Transverse colon (tissue), 4 donors: ENCODE measurements around the gene SIRPB2.

Experiments
- POLR2A ChIP-seq: fragments of 450-650 bp; IDR thresholded peaks from one replicate; pipeline ENCODE4 v1.6.1; 2016; ENCODE audit warnings: antibody characterized with exemption, mild to moderate bottlenecking, moderate library complexity
- POLR2AphosphoS5 ChIP-seq, 3 donors: sonication (generic); formaldehyde crosslinking; IDR thresholded peaks; one replicate each; pipeline ENCODE4 v1.6.1; 2016; ENCODE audit warnings: antibody characterized with exemption in 3 of 3
- TF ChIP-seq, protein P1 (sequence below), 5 experiments: fragments of 200-600 bp in 3 of 5; fragments of 450-650 bp in 2 of 5; sonication (generic) in 3 of 5; IDR thresholded peaks; 1 replicate in 2 of 5; 2 replicates in 3 of 5; pipeline ENCODE4 v1.5.1; 2016 to 2017; ENCODE audit warnings: antibody characterized with exemption in 5 of 5, inconsistent platforms in 3 of 5, mild to moderate bottlenecking in 2 of 5, moderate library complexity in 1 of 5

- TF ChIP-seq POLR2A (no peak), POLR2AphosphoS5 (IDR thresholded peaks at IDR 0.05) (no peak)
- TF ChIP-seq, protein P1, sequence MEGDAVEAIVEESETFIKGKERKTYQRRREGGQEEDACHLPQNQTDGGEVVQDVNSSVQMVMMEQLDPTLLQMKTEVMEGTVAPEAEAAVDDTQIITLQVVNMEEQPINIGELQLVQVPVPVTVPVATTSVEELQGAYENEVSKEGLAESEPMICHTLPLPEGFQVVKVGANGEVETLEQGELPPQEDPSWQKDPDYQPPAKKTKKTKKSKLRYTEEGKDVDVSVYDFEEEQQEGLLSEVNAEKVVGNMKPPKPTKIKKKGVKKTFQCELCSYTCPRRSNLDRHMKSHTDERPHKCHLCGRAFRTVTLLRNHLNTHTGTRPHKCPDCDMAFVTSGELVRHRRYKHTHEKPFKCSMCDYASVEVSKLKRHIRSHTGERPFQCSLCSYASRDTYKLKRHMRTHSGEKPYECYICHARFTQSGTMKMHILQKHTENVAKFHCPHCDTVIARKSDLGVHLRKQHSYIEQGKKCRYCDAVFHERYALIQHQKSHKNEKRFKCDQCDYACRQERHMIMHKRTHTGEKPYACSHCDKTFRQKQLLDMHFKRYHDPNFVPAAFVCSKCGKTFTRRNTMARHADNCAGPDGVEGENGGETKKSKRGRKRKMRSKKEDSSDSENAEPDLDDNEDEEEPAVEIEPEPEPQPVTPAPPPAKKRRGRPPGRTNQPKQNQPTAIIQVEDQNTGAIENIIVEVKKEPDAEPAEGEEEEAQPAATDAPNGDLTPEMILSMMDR (IDR thresholded peaks at IDR 0.05), result no peak
These were observed 51.2 kb downstream of the SIRPB2 start for GRCh38 chr20:1440024-1440423.
